ELR (cell line): Measurements from ENCODE around the gene GPX4.

ENCODE experiments used
- DNase-seq: peaks from one replicate; pipeline ENCODE4 v3.0.0-alpha.2; 2015; ENCODE audit warnings: low read depth

The GPX4 gene

GRCh38 chr19:1130771-1131717, 27.2 kb downstream of the GPX4 start:
- peak; percentile 31 for DNase-seq

- DNase-seq, result peak; percentile 96
Observed at GRCh38 chr19:1131718-1132551, 28.1 kb downstream of the GPX4 start.

- DNase-seq, result peak; percentile 39
Observed at GRCh38 chr19:1132552-1133383, 29.0 kb downstream of the GPX4 start.

GRCh38 chr19:1133471-1133929, 29.7 kb downstream of the GPX4 start:
- DNase-seq, result peak; percentile 29

- no peak for DNase-seq
Observed at GRCh38 chr19:1134431-1134830, 30.6 kb downstream of the GPX4 start.

GRCh38 chr19:1135454-1135853, 31.7 kb downstream of the GPX4 start:
- no peak for DNase-seq

GRCh38 chr19:1136201-1136600, 32.4 kb downstream of the GPX4 start:
- DNase-seq, result no peak

- no peak for DNase-seq
Observed at GRCh38 chr19:1136621-1137317, 33.0 kb downstream of the GPX4 start.

GRCh38 chr19:1138121-1138520, 34.3 kb downstream of the GPX4 start:
- DNase-seq, result no peak

- no peak for DNase-seq
Observed at GRCh38 chr19:1139126-1139525, 35.3 kb downstream of the GPX4 start.

GRCh38 chr19:1140272-1141027, 36.7 kb downstream of the GPX4 start:
- no peak for DNase-seq

GRCh38 chr19:1141944-1142343, 38.1 kb downstream of the GPX4 start:
- DNase-seq, result no peak

GRCh38 chr19:1143828-1144399, 40.1 kb downstream of the GPX4 start:
- no peak for DNase-seq

- no peak for DNase-seq
Observed at GRCh38 chr19:1144741-1145140, 40.9 kb downstream of the GPX4 start.

GRCh38 chr19:1145635-1146411, 42.0 kb downstream of the GPX4 start:
- no peak for DNase-seq

- no peak for DNase-seq
Observed at GRCh38 chr19:1146412-1146699, 42.6 kb downstream of the GPX4 start.

- DNase-seq, result no peak
Observed at GRCh38 chr19:1146858-1147780, 43.3 kb downstream of the GPX4 start.

GRCh38 chr19:1147934-1148549, 44.2 kb downstream of the GPX4 start:
- DNase-seq, result no peak
